Psoas muscle (tissue), 8 donors: ENCODE results near the gene LRCH3. TPM values are rescaled to one million over a fixed set of nuclear protein-coding genes. Genes with fewer than 3 reads are reported as not detected.
A peak's percentile ranks its signal among the peaks of the same experiment; 100 is the strongest.

ENCODE experiments used
- ATAC-seq, 4 donors: fragments of 200-7000 bp; cut with Tn5 transposase; one replicate each; pipeline ENCODE4 v1.9.1; 2020; ENCODE audit warnings: moderate library complexity in 3 of 4, mild to moderate bottlenecking in 2 of 4
- DNase-seq, 2 donors: peaks; one replicate each; pipeline ENCODE4 v3.0.0-alpha.2; 2020
- H3K27ac ChIP-seq: fragments of 200-600 bp; one replicate; pipeline ENCODE4 v1.8.0; 2022
- H3K27me3 ChIP-seq, 3 donors: fragments of 200-600 bp in 1 of 3; one replicate each; pipeline versions ENCODE4 v1.6.1 to v1.8.0; 2013 to 2022; ENCODE audit warnings: low read length in 2 of 3, mild to moderate bottlenecking in 2 of 3, moderate library complexity in 1 of 3; ENCODE audit not compliant: insufficient read depth in 3 of 3
- H3K36me3 ChIP-seq, 2 donors: fragments of 200-600 bp in 1 of 2; one replicate each; pipeline versions ENCODE4 v1.6.1 to v1.8.0; 2013 to 2022; ENCODE audit warnings: low read depth in 1 of 2, mild to moderate bottlenecking in 1 of 2, moderate library complexity in 1 of 2; ENCODE audit not compliant: insufficient read depth in 1 of 2
- H3K4me1 ChIP-seq: fragments of 200-600 bp; one replicate; pipeline ENCODE4 v1.8.0; 2022
- H3K4me3 ChIP-seq: fragments of 200-600 bp; one replicate; pipeline ENCODE4 v1.8.0; 2022; ENCODE audit warnings: mild to moderate bottlenecking
- H3K9me3 ChIP-seq: fragments of 200-600 bp; one replicate; pipeline ENCODE4 v1.8.0; 2022
- WGBS, 3 donors: extraction: QIAGEN DNeasy Blood & Tissue Kit; methylation state at CpG; one replicate each; pipeline versions ENCODE4 v1.1.6 to v1.1.7; 2013; 5-methylcytosine and 5-hydroxymethylcytosine counted together
- intact Hi-C, 2 donors: fragments of 100-400 bp; cut with DNase I; formaldehyde crosslinking; loops; one replicate each; pipeline versions ENCODE4 v1.11.0 to v1.14.2; 2022
- polyA plus RNA-seq, 3 donors: library from polyadenylated mRNA; stranded (reverse); fragments of 200-250 nt; gene quantifications; one replicate each; pipeline ENCODE4 v1.2.3, GENCODE V29; 2013
- total RNA-seq, 4 donors: library from RNA; stranded (reverse); fragmentation: NEBNext Ultra II Directional in 2 of 4; extraction: Animal tissue kit (Norgen Biotek cat#: 25700) in 2 of 4; gene quantifications; one replicate each; pipeline versions ENCODE4 v1.2.1 to v1.2.4, GENCODE V29; 2021 to 2023
- TF ChIP-seq, protein P1 (sequence below): fragments of 200-600 bp; IDR thresholded peaks from one replicate; pipeline ENCODE4 v1.8.0; 2022; ENCODE audit warnings: antibody characterized with exemption
- donor health status: healthy with polysubstance abuse.
- donor health status: DM: no; HTN: no; CAD: no; lungs with moderate emphysema.
- donor health status: Bipolar disorder and iron deficiency.
- donor health status: healthy.
- donor health status: DM: yes; HTN: yes; CAD: no.
- donor health status: DM: no; HTN: no; CAD: no.
- donor health status: DM: no; HTN: no; CAD: no.
- donor health status: DM: yes; HTN: yes; CAD: no.

LRCH3 gene
- total and polyA plus RNA-seq, 7 donors = 7.0 to 29.5 (median 16.9) TPM

DNA sequence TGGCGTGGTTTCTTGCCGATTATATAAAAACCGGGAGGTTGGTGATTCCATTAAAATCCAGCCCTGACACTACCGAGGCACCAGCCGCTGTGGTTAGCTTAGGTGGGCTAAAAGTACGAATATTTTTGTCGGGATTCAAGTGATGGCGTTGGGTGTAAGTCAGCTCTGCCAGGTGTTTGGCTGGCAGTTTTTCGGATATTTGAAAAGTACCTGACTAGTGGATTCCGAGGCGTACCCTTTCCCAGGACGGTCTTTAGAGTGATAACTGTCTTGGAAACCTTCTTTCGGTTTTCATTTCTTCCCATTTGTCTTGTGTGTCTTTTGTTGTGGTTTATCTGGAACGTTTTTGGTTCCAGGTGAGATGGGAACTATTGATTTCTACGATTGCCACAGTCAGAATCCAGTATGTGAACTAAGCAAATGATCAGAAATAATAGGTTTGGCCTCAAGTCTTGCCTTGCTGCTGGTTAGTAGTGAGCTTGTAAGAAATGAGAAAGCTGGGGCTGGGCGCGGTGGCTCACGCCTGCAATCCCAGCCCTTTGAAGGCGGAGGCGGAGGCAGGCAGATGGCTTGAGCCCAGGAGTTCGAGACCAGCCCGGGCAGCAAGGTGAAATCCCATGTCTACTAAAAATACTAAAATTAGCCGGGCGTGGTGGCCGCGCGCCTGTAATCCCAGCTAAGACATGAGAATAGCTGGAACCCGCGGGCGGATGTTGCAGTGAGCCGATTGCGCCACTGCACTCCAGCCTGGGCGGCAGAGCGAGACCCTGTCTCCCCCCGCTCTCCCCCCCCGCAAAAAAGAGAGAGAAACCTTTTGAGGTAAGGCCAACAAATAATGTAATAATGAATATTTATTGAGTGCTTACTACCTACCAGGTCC lies 40.0 kb upstream of the LRCH3 start:
- intact Hi-C loops = loop anchor here in 1 of 2 donors (5.0 kb wide), 1 partner anchor 41 kb away; the partner anchor contains the start of gene LRCH3
- Histone ChIP-seq H3K27me3 (no peaks in the 10 kb centered on the region), H3K9me3 (no peaks in the 10 kb centered on the region), H3K36me3 (no peaks in the 10 kb centered on the region), H3K27ac (peak overlapping the region; percentile 99), H3K4me3 (peak overlapping the region; percentile 92), H3K4me1 (peaks cover 51% of the 10 kb centered on the region)
- DNase-seq (peak; percentile 82 to 90), ATAC-seq (peak; percentile 31 to 43 (median 36))
- TF ChIP-seq, protein P1, sequence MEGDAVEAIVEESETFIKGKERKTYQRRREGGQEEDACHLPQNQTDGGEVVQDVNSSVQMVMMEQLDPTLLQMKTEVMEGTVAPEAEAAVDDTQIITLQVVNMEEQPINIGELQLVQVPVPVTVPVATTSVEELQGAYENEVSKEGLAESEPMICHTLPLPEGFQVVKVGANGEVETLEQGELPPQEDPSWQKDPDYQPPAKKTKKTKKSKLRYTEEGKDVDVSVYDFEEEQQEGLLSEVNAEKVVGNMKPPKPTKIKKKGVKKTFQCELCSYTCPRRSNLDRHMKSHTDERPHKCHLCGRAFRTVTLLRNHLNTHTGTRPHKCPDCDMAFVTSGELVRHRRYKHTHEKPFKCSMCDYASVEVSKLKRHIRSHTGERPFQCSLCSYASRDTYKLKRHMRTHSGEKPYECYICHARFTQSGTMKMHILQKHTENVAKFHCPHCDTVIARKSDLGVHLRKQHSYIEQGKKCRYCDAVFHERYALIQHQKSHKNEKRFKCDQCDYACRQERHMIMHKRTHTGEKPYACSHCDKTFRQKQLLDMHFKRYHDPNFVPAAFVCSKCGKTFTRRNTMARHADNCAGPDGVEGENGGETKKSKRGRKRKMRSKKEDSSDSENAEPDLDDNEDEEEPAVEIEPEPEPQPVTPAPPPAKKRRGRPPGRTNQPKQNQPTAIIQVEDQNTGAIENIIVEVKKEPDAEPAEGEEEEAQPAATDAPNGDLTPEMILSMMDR = no peak
- 1 to 4% (median 3%) methylated on average over 36 of the region's 36 CpGs for WGBS, 3 donors

DNA sequence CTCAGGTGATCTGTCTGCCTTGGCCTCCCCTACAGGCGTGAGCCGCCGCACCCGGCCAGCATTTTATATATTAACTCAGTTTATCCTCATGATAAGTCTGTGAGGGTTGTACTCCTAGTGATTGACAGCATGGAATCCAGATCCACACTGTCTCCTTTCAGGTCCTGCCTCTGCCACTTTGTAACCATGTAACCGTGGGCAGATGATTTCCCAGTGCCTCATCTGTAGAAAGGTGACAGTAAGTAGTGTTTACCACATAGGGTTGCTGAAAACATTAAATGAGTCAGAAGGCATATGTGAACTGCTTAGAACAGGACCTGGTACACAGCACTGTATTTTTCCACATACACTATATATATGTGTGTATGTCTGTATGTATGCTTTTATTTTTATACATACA lies 38.9 kb upstream of the LRCH3 start:
- TF ChIP-seq, protein P1 = no peak
- H3K4me1 ChIP-seq = peaks cover 51% of the 10 kb centered on the region

DNA sequence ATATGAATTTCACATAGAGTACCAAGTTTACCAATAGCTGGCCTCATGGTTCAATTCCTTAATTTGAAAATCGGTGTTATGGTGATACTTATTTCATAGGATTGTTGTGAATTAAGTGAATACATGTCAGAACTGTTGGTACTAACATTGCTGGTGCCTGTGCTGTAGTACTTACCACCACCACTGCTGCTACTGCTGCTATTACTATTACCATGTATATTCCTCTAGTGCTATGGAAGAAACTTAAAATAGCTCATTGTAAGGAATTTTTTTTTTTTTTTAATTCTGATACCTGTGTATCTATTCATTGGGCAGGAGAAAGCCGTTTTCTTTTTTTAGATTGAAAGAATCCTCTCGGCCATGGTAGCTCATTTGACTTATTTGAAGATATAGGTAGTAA lies 37.8 kb upstream of the LRCH3 start:
- intact Hi-C loops = loop anchor here in 1 of 2 donors (5.0 kb wide), 1 partner anchor 39 kb away; the partner anchor contains the start of gene LRCH3

More for the DNA sequence above, 38.9 kb upstream of the LRCH3 start:
- ATAC-seq = no peak
- intact Hi-C loops = loop anchor here in 1 of 2 donors (5.0 kb wide), 1 partner anchor 40 kb away; the partner anchor contains the start of gene LRCH3
- Histone ChIP-seq H3K4me3 (peak overlapping the region; percentile 92), H3K36me3 (peaks cover 0 to 9% of the 10 kb centered on the region in 2 donors), H3K27ac (peak overlapping the region; percentile 99), H3K9me3 (no peaks in the 10 kb centered on the region), H3K27me3 (no peaks in the 10 kb centered on the region)
- 72 to 86% (median 73%) methylated on average over 5 of the region's 5 CpGs for WGBS, 3 donors
- no peak for DNase-seq

DNA sequence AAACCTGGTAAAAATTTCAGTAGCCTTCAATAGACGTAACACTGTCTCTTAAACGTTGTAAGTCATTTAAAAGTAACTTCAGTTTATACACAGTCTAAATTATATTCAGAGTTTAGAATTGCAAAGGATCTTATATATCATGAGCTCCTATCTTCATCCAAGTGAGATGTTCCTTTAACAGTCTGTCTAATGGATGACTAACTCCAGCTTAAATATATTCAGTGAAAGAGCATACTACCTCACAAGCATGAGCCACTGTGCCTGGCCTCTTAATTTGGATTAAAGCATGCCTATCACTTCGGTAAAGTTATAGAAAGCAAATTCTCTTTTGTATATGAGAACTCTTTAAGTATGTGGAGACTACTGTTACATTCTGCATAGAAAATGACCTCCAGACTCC lies 34.4 kb upstream of the LRCH3 start:
- Histone ChIP-seq H3K36me3 (peaks cover 0 to 41% of the 10 kb centered on the region in 2 donors), H3K4me1 (peaks cover 45% of the 10 kb centered on the region), H3K9me3 (no peaks in the 10 kb centered on the region), H3K4me3 (no peak overlapping the region), H3K27ac (peak overlapping the region; percentile 69), H3K27me3 (no peaks in the 10 kb centered on the region)
- intact Hi-C loops = no loop called here
- DNase-seq (no peak), ATAC-seq (peak in 3 of 4 donors; percentile 60 to 72 (median 61))
- TF ChIP-seq, protein P1 = no peak
- 73 to 86% (median 74%) methylated on average over 3 of the region's 3 CpGs for WGBS, 3 donors

More for the DNA sequence above, 37.8 kb upstream of the LRCH3 start:
- WGBS, 3 donors = 70 to 89% (median 76%) methylated on average over 3 of the region's 3 CpGs
- Histone ChIP-seq H3K36me3 (peaks cover 0 to 21% of the 10 kb centered on the region in 2 donors), H3K4me3 (peak overlapping the region; percentile 92), H3K27ac (peak overlapping the region; percentile 99), H3K27me3 (no peaks in the 10 kb centered on the region), H3K9me3 (no peaks in the 10 kb centered on the region), H3K4me1 (peaks cover 43% of the 10 kb centered on the region)
- TF ChIP-seq, protein P1 = peak; percentile 21
- no peak for DNase-seq
- ATAC-seq = no peak
